Gastrocnemius medialis (tissue), 4 donors: ENCODE data around the gene GARIN5A. TPM values are rescaled to one million over a fixed set of nuclear protein-coding genes. Genes with fewer than 3 reads are reported as not detected.
A peak's percentile ranks its signal among the peaks of the same experiment; 100 is the strongest.
"Not testable (repeated sequence)": the region's sequence is repeated elsewhere in the genome, so short reads cannot be mapped to it uniquely, and the experiment has no call there.

Source experiments
- ATAC-seq, 2 donors: fragments of 150-250 bp; one replicate each; pipeline ENCODE4 v1.9.1; 2016
- DNase-seq, 2 donors: peaks; one replicate each; pipeline ENCODE4 v3.0.0-alpha.2; 2019
- H3K27ac ChIP-seq, 4 donors: fragments of 200-600 bp; sonication (generic); 1 replicate in 1 of 4; 2 replicates in 3 of 4; pipeline ENCODE4 v1.5.1; 2016 to 2018; ENCODE audit warnings: mild to moderate bottlenecking in 2 of 4, moderate library complexity in 1 of 4
- H3K27me3 ChIP-seq, 3 donors: fragments of 200-600 bp; sonication (generic) in 2 of 3; 1 replicate in 1 of 3; 2 replicates in 2 of 3; pipeline versions ENCODE4 v1.5.1 to v1.6.0; 2016 to 2019; ENCODE audit warnings: mild to moderate bottlenecking in 1 of 3, moderate library complexity in 1 of 3
- H3K36me3 ChIP-seq, 2 donors: fragments of 200-600 bp; sonication (generic) in 1 of 2; one replicate each; pipeline ENCODE4 v1.5.1; 2017 to 2018
- H3K4me1 ChIP-seq, 2 donors: fragments of 200-600 bp; sonication (generic) in 1 of 2; one replicate each; pipeline ENCODE4 v1.5.1; 2016 to 2017; ENCODE audit warnings: mild to moderate bottlenecking in 2 of 2
- H3K4me3 ChIP-seq, 4 donors: fragments of 200-600 bp; sonication (generic) in 3 of 4; 1 replicate in 1 of 4; 2 replicates in 3 of 4; pipeline ENCODE4 v1.5.1; 2016 to 2019; ENCODE audit warnings: mild to moderate bottlenecking in 2 of 4
- H3K9me3 ChIP-seq, 3 donors: fragments of 200-600 bp; sonication (generic) in 2 of 3; 1 replicate in 1 of 3; 2 replicates in 2 of 3; pipeline ENCODE4 v1.5.1; 2016 to 2019
- CTCF ChIP-seq, 5 experiments: fragments of 450-650 bp in 3 of 5; fragments of 200-600 bp in 2 of 5; sonication (generic) in 2 of 5; IDR thresholded peaks in 4 of 5; conservative IDR thresholded peaks in 1 of 5; 1 replicate in 4 of 5; 2 replicates in 1 of 5; pipeline ENCODE4 v1.5.1; 2016 to 2019; ENCODE audit warnings: antibody characterized with exemption in 5 of 5, mild to moderate bottlenecking in 3 of 5, moderate library complexity in 3 of 5
- POLR2A ChIP-seq, 2 donors: fragments of 450-650 bp; IDR thresholded peaks; one replicate each; pipeline ENCODE4 v1.6.1; 2017; ENCODE audit warnings: antibody characterized with exemption in 2 of 2, mild to moderate bottlenecking in 2 of 2, moderate library complexity in 2 of 2
- in situ Hi-C, 4 donors: fragments of 200-750 bp; cut with MboI; loops; one replicate each; pipeline versions ENCODE4 v1.15.0 to v1.8.0; 2017; ENCODE audit warnings: low sequenced_read_pairs in 4 of 4
- intact Hi-C: fragments of 100-400 bp; cut with DNase I; formaldehyde crosslinking; loops from one replicate; pipeline ENCODE4 v1.15.1; 2023; ENCODE audit warnings: low total_unique reads
- total RNA-seq, 4 donors: library from RNA; depleted of rRNA; stranded (reverse); fragments of >200 nt; gene quantifications; one replicate each; pipeline versions ENCODE4 v1.1.0 to v1.2.3, GENCODE V29; 2016

The GARIN5A gene
- total RNA-seq, 4 donors from 2014 or later, result 1.2 to 11.0 (median 1.9) TPM; not detected in 1

DNA sequence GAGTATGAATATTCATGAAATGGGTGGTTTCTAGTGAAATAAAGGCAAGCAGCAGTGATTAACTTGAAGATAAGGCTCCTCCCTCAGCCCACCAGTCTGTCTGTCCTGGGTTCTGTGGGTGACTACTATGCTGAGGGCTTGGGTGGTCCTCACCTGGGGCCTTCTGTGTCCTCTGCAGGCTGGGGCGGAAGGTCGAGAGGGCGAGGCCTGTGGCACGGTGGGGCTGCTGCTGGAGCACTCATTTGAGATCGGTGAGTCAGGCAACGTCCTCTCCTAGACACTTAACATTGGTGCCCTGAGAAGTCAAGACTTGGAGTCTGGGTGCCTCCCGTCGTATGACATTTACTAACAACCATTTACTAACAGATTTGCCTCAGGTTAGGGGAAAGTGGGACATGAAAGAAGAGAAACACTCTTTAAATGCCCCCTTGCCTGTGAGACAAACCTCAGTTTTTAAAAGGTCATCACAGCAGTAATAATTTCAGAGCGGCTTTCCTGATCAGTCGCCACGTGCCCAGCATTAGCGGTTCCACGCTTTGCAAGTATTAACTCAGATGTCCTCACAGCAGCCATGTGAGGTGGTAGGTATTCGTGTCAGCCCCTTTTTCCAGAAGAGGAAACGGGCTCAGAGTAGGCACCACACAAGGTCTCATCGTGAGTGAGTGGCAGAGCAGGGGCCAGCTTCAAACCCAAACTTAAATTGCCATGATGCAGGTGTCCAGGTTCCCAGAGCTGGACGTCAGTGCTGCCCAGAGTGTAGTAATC lies 1.3 kb upstream of the GARIN5A start:
- intact Hi-C loops, result no loop called here
- H3K4me3 ChIP-seq, result peak overlapping the region in 1 of 4 donors; percentile 99

DNA sequence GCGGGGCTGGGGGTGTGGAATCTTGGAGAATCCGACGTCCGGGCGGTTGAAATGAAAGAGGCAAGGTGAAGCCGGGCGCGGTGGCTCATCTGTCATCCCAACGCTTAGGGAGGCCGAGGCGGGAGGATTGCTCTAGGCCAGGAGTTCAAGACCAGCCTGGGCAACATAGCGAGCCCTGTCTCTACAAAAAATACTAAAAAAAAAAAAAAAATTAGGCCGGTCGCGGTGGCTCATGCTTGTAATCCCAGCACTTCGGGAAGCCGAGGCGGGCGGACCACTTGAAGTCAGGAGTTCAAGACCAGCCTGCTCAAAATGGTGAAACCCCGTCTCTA lies 225 bp upstream of the GARIN5A start:
- H3K36me3 ChIP-seq, result peaks cover 0 to 35% of the 10 kb centered on the region in 2 donors
- ATAC-seq (no peak), DNase-seq (no peak)
- intact Hi-C loops, result loop anchor here (1.0 kb wide), 1 partner anchor 34 kb away; the partner anchor contains the start of gene JOSD2
- H3K4me1 ChIP-seq, result peaks cover 13 to 18% of the 10 kb centered on the region in 2 donors
- peak overlapping the region; percentile 68 to 99 (median 82) for H3K4me3 ChIP-seq
- peak overlapping the region; percentile 67 to 88 (median 79) for H3K27ac ChIP-seq
- H3K9me3 ChIP-seq, result no peaks in the 10 kb centered on the region
- no peaks in the 10 kb centered on the region for H3K27me3 ChIP-seq
- TF ChIP-seq CTCF (IDR thresholded peaks at IDR 0.05 in 4 of 5, conservative IDR thresholded peaks at IDR 0.05 in 1 of 5), result no peak
- no peak for TF ChIP-seq POLR2A (IDR thresholded peaks at IDR 0.05)
- in situ Hi-C loops, result no loop called here

More for the DNA sequence above, 1.3 kb upstream of the GARIN5A start:
- in situ Hi-C loops, result no loop called here
- ATAC-seq (no peak), DNase-seq (no peak)
- TF ChIP-seq POLR2A (IDR thresholded peaks at IDR 0.05), result no peak
- no peak for TF ChIP-seq CTCF (IDR thresholded peaks at IDR 0.05 in 4 of 5, conservative IDR thresholded peaks at IDR 0.05 in 1 of 5)
- Histone ChIP-seq H3K27me3 (no peaks in the 10 kb centered on the region), H3K4me1 (peaks cover 13 to 18% of the 10 kb centered on the region in 2 donors), H3K9me3 (no peaks in the 10 kb centered on the region), H3K36me3 (peaks cover 0 to 42% of the 10 kb centered on the region in 2 donors), H3K27ac (peak overlapping the region in 1 of 4 donors; percentile 25)

- intact Hi-C loops, result loop anchor here (1.0 kb wide), 1 partner anchor 36 kb away; the partner anchor contains the start of gene JOSD2
- peak overlapping the region; percentile 67 to 88 (median 79) for H3K27ac ChIP-seq
- peak overlapping the region; percentile 68 to 99 (median 82) for H3K4me3 ChIP-seq
- ATAC-seq (peak in 1 of 2 donors; percentile 6), DNase-seq (peak in 1 of 2 donors; percentile 11)
- H3K4me1 ChIP-seq, result peaks cover 13 to 18% of the 10 kb centered on the region in 2 donors
- H3K27me3 ChIP-seq, result no peaks in the 10 kb centered on the region
- H3K9me3 ChIP-seq, result no peaks in the 10 kb centered on the region
- TF ChIP-seq POLR2A (IDR thresholded peaks at IDR 0.05), result no peak
- TF ChIP-seq CTCF (IDR thresholded peaks at IDR 0.05 in 4 of 5, conservative IDR thresholded peaks at IDR 0.05 in 1 of 5), result no peak
- in situ Hi-C loops, result no loop called here
- peaks cover 0 to 25% of the 10 kb centered on the region in 2 donors for H3K36me3 ChIP-seq
These were observed 868 bp downstream of the GARIN5A start for GRCh38 chr19:50475736-50476223.

GRCh38 chr19:50475101-50475568 lies 1.5 kb downstream of the GARIN5A start:
- in situ Hi-C loops, result no loop called here
- intact Hi-C loops, result no loop called here
- H3K36me3 ChIP-seq, result peaks cover 0 to 18% of the 10 kb centered on the region in 2 donors
- no peak for ATAC-seq
- H3K27ac ChIP-seq, result no peak overlapping the region
- no peaks in the 10 kb centered on the region for H3K27me3 ChIP-seq
- peak in 1 of 2 donors; percentile 12 for DNase-seq
- H3K9me3 ChIP-seq, result no peaks in the 10 kb centered on the region
- H3K4me1 ChIP-seq, result peaks cover 13 to 18% of the 10 kb centered on the region in 2 donors
- no peak overlapping the region for H3K4me3 ChIP-seq
- TF ChIP-seq CTCF (IDR thresholded peaks at IDR 0.05 in 4 of 5, conservative IDR thresholded peaks at IDR 0.05 in 1 of 5) (no peak), POLR2A (IDR thresholded peaks at IDR 0.05) (no peak)

GRCh38 chr19:50473336-50473735 lies 3.3 kb downstream of the GARIN5A start:
- ATAC-seq, H3K36me3 ChIP-seq, H3K27ac ChIP-seq, H3K9me3 ChIP-seq, H3K27me3 ChIP-seq, H3K4me3 ChIP-seq, DNase-seq, intact Hi-C loops: not testable (repeated sequence)
- H3K4me1 ChIP-seq, result peaks cover 13 to 15% of the 10 kb centered on the region in 2 donors
- in situ Hi-C loops, result loop anchor here in 1 of 4 donors (25.0 kb wide), 1 partner anchor 111 kb away; the partner anchor contains the start of gene NAPSA
